GM21825 (cell line): Measurements from ENCODE around the gene MAOB.
"Not testable (repeated sequence)": the region's sequence is repeated elsewhere in the genome, so short reads cannot be mapped to it uniquely, and the experiment has no call there.

Experiments
- ATAC-seq: cut with Tn5 transposase; IDR thresholded peaks from one replicate; pipeline ENCODE4 v1.9.1; 2021; ENCODE audit warnings: mild to moderate bottlenecking, moderate library complexity; ENCODE audit not compliant: unreplicated experiment

MAOB gene

DNA sequence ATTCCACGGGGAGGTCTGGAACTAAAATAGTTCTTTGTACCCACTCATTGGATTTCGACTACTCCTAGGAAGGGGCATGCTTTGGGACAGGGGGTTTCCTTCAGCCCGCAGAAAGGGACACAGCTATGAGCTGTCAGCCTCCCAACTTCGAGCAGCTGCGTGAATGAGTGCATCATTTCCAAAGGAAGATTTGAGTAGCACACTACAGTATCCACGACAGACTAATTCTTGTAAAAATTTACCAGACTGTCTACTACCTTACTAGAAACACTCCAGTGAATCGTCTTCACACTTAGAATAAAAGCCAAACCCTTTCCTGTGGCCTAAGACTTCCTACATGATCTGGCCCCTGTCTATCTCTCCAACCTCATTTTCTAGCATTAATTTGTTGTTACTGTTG, 124.2 kb downstream of the MAOB start:
- ATAC-seq, result no peak

DNA sequence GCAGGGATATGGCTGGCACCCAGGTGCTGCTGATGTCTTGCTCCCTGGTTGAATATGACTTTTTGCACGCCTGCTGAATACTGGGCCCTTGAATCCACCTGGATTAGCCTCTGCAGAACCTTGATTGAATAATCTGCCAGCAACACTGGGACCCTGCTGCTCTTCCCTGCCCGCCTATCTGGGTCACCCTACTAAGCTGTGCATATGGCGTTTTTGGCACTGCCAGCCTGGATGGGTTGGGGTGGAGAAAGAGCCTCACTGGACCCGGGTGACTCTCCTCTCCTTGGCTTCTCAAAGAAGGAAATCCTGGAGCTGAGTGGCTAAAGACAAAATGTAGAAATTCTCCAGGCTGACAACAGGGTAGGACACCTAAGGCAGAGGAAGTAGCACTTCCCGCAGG, 126.2 kb downstream of the MAOB start:
- ATAC-seq, result no peak

DNA sequence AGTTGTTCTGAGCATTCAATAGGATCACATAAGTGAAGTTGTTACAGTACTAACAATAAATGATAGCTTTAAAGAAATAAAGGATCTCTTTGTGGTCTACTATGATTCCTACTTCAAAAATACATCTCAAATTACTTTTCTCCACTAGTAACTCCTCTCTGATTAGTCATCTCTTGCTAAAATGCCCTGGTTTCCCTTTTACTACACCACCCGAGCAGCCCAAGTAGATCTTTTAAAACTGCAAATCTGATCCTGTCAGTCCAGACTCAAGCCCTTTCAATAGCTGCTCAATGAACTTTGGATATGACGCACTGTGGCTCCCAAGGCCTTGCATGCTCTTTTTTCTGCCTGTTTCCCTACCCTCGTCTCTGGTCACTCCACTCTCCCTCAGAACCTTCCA, 128.6 kb downstream of the MAOB start:
- no peak for ATAC-seq

- ATAC-seq, result no peak
These were observed 132.0 kb downstream of the MAOB start for GRCh38 chrX:43750248-43750676.

- ATAC-seq, result no peak
These were observed 134.8 kb downstream of the MAOB start for GRCh38 chrX:43747476-43747875.

- ATAC-seq, result no peak
These were observed 136.1 kb downstream of the MAOB start for GRCh38 chrX:43745938-43746721.

GRCh38 chrX:43744284-43744683, 138.0 kb downstream of the MAOB start:
- ATAC-seq, result no peak

DNA sequence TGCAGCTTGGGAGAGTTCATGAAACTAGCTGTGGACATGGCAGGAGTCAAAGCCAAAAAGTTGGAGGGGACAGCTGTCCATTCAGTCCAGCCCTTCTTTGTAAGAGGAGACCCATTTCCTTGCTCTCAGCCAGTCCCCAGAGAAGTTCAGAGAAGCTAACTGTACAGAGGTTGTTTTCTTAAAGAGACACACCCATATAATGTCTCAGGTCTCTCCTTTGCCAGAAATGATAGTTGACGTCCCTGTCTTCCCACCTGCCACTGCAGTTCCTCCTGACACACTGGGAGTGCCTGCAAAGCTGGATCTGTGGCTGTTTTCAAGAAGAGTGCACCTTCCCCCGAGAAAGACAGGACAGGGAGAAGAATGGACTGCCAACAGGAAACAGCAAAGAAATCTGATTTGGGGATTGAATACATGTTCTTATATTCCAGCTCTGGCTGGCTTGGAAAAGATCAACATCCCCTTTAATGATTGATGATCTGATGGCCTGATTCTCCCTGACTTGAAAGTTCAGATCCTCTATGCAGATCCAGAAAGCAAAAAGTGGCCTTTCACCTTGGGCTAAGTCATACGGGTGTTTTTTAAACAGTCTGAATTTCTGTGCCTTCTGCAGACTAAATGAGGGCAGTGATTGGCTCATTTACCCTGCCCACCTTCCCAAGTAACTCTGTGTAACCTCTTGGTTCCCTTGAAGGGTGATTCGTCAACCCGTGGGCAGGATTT, 139.0 kb downstream of the MAOB start:
- ATAC-seq, result no peak

DNA sequence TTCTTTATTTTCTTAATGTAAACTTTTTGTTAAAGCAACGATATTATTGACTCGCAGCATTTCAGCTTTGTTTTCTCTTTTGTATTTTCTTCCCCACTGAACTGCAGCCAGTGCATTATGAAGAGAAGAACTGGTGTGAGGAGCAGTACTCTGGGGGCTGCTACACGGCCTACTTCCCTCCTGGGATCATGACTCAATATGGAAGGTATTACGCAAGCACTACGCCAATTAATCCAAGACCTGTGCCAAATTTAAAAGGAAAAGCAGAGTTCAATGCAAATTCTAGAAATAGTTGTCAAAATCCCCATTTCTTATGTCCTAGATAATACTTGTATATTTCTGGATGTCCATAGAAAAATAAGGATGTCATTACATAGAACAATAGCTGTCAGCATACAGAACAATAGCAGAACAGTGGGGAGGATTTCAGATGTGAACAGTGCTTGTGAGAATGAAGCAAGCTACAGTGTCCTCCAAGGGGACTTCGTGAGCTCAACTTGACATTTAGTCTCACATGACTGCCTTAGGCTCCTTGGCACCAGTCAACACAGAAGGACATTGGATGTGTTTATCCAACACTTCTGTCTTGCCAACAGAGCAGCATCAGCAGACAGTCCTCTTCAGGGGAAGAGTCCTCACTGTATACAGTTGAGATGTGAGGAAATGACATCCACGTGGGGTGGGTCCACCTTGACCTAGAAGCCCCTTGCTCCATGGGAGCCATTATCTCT, 140.2 kb downstream of the MAOB start:
- ATAC-seq, result no peak

DNA sequence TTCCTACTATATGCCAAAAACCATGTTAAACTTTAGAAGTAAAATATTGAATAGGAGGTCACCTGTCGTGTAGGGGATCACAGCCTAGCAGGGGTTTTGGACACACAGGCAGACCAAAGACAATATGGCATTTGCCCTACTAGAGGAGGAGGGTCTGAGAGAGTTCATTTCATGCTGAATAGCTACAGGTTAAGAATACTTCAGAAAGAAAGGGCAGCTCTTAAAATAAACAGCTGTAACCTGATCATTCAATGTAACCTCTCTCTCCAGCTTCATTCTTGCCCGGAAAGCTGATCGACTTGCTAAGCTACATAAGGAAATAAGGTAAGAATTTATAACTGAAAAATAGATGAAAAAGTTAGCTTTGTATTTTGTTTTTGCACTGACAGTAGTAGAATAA, 146.3 kb downstream of the MAOB start:
- ATAC-seq, result no peak

DNA sequence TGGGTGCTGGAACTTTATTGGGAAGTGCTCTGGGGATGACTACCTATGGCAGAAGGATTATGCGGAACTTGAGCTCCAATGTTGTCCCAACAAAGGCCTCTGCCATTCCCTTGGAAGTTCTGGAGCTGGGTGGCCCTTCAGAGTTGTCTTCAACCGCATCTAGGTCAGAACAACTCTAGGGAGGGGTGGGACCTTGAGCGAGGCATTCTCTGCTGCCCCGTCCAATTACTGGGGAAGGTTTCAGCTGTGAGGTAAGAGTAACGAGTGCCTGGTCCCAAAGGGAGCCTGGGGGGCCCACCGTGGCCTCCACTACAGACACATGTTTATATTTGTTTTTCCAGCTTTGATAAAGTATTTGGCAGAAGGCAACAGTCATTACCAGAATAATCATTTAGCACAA, 146.7 kb downstream of the MAOB start:
- ATAC-seq, result no peak

DNA sequence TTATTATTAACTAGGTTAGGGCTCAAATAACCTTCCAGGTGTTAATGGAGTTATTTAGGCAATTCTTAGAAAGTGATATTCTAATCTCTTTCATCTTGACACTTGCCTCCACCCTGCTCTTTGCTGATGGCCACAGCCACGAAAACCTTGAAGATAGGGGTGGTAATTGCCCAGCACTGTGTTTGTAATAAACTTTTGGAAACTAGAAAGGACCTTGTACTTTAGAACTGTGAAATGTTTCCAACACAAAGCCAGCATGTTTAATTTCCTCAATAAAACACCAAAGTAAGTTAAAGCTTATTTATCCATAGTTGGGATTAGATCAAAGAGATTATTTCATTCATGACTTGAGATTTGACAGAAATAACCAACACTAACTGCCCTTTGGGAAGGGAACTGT, 147.8 kb downstream of the MAOB start:
- ATAC-seq, result no peak

- no peak for ATAC-seq
These were observed 148.6 kb downstream of the MAOB start for GRCh38 chrX:43733699-43734098.

GRCh38 chrX:43731086-43731485, 151.2 kb downstream of the MAOB start:
- no peak for ATAC-seq

DNA sequence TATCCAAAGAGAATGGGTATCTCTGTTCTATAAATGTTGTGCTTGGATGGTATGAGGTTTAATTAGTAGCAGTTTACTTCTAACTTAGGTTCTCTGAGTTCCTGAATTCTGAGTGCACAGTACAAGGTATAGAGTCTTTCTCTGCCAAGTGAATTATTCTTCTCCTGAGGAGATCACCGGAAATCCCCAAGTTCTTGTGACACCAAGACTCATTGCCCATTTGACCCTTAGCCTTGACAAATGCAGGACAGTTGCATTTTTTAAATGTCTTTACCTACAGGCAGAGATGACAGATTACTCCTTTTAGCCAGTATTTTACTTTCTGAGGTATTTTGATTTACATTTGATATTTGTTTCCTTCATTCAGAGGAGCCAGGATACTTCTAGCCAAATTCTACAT, 153.3 kb downstream of the MAOB start:
- no peak for ATAC-seq

GRCh38 chrX:43728002-43728401, 154.2 kb downstream of the MAOB start:
- ATAC-seq, result no peak

DNA sequence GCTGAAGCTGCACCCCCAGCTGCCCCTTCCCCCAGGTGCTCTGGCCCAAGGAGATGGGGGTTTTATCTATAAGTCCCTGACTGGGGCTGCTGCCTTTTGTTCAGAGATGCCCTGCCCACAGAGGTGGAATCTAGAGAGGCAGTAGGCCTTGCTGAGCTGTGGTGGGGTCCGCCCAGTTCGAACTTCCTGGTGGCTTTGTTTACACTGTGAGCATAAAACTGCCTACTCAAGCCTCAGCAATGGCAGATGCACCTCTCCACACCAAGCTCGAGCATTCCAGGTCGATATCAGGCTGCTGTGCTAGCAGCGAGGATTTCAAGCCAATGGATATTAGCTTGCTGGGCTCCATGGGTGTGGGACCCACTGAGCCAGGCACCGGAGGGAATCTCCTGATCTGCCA, 155.0 kb downstream of the MAOB start:
- ATAC-seq, result not testable (repeated sequence)

DNA sequence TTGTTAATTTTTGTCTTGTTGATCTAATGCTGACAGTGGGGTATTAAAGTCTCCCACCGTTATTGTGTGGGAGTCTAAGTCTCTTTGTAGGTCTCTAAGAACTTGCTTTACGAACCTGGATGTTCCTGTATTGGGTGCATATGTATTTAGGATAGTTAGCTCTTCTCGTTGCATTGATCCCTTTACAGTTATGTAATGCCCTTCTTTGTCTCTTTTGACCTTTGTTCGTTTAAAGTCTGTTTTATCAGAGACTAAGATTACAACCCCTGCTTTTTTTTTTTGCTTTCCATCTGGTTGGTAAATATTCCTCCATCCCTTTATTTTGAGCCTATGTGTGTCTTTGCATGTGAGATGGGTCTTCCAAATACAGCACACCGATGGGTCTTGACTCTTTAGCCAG, 157.0 kb downstream of the MAOB start:
- not testable (repeated sequence) for ATAC-seq

- ATAC-seq, result no peak
These were observed 161.3 kb downstream of the MAOB start for GRCh38 chrX:43720961-43721360.

DNA sequence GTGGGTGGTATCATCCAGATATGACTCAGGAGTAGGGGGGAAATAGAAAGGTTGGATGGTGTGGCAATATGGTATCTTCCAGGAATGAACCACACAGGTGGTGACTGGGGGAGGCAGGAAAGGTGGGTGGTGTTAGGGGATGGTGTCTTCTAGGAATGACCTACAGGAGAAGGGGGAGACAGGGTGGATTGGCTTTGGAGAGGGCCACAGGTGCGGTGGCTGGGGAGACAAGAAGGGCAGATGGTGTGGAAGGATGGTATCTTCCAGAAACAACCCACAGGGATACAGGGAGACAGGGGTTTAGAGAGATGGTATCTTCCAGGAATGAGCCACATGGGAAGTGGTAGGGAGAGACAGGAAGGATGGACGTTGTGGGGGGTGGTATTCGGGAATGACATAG, 162.2 kb downstream of the MAOB start:
- no peak for ATAC-seq

GRCh38 chrX:43718956-43719355, 163.3 kb downstream of the MAOB start:
- no peak for ATAC-seq

GRCh38 chrX:43718546-43718945, 163.7 kb downstream of the MAOB start:
- no peak for ATAC-seq
